GM12878 (cell line): ENCODE data around the gene TNIP1. TPM values are rescaled to one million over a fixed set of nuclear protein-coding genes. Genes with fewer than 3 reads are reported as not detected.

Experiments
- BCL11A ChIP-seq: IDR thresholded peaks from 2 replicates; pipeline ENCODE4 v1.6.1; 2011; ENCODE audit warnings: low read depth, low read length
- BHLHE40 ChIP-seq, 2 experiments: fragments of 450-650 bp in 1 of 2; IDR thresholded peaks; 2 replicates each; pipeline ENCODE4 v1.6.1; 2011 to 2017; ENCODE audit warnings: low read depth in 2 of 2, borderline replicate concordance in 1 of 2, improper control_type of control experiment in 1 of 2, low read length in 1 of 2, mild to moderate bottlenecking in 1 of 2
- BMI1 ChIP-seq: fragments of 450-650 bp; IDR thresholded peaks from 2 replicates; pipeline ENCODE4 v1.6.1; 2016; ENCODE audit warnings: mild to moderate bottlenecking, moderate library complexity, borderline replicate concordance
- CHD1 ChIP-seq: IDR thresholded peaks from 2 replicates; pipeline ENCODE4 v1.6.1; 2012; ENCODE audit warnings: low read depth, low read length, improper control_type of control experiment
- ETV6 ChIP-seq, 2 experiments: fragments of 450-650 bp in 1 of 2; IDR thresholded peaks in 1 of 2; conservative IDR thresholded peaks in 1 of 2; 2 replicates each; pipeline ENCODE4 v1.6.1; 2014; ENCODE audit warnings: antibody characterized with exemption in 1 of 2, borderline replicate concordance in 1 of 2, low read depth in 1 of 2, mild to moderate bottlenecking in 1 of 2, moderate library complexity in 1 of 2
- IKZF2 ChIP-seq, 2 experiments: fragments of 450-650 bp; IDR thresholded peaks; 2 replicates each; pipeline ENCODE4 v1.6.1; 2017; ENCODE audit warnings: mild to moderate bottlenecking in 2 of 2, moderate library complexity in 2 of 2
- KLF5 ChIP-seq: fragments of 450-650 bp; IDR thresholded peaks from 2 replicates; pipeline ENCODE4 v1.6.1; 2014; ENCODE audit warnings: mild to moderate bottlenecking; ENCODE audit not compliant: partially characterized antibody
- MEF2B ChIP-seq: fragments of 450-650 bp; IDR thresholded peaks from 2 replicates; pipeline ENCODE4 v1.6.1; 2018; ENCODE audit warnings: mild to moderate bottlenecking, moderate library complexity; ENCODE audit not compliant: partially characterized antibody, poor library complexity, severe bottlenecking
- PAX5 ChIP-seq: IDR thresholded peaks from 2 replicates; pipeline ENCODE4 v1.6.1; 2011; ENCODE audit warnings: low read depth, low read length, borderline replicate concordance
- PML ChIP-seq: IDR thresholded peaks from 2 replicates; pipeline ENCODE4 v1.6.1; 2012; ENCODE audit warnings: low read length, inconsistent platforms
- POLR2A ChIP-seq: IDR thresholded peaks from 2 replicates; pipeline ENCODE4 v1.6.1; 2011; ENCODE audit warnings: low read depth, mild to moderate bottlenecking, low read length
- POLR2AphosphoS5 ChIP-seq: IDR thresholded peaks from 2 replicates; pipeline ENCODE4 v1.6.1; 2011; ENCODE audit warnings: mild to moderate bottlenecking, low read length, inconsistent platforms
- SIN3A ChIP-seq: IDR thresholded peaks from 2 replicates; pipeline ENCODE4 v1.6.1; 2012; ENCODE audit warnings: low read depth, low read length, improper control_type of control experiment
- SMAD5 ChIP-seq: IDR thresholded peaks from 2 replicates; pipeline ENCODE4 v1.6.1; 2016; ENCODE audit warnings: antibody characterized with exemption, low read depth
- SP1 ChIP-seq: IDR thresholded peaks from one replicate; pipeline ENCODE4 v1.6.1; 2011; ENCODE audit warnings: low read depth, low read length
- STAT1 ChIP-seq: fragments of 450-650 bp; conservative IDR thresholded peaks from 2 replicates; pipeline ENCODE4 v1.6.1; 2014; ENCODE audit warnings: antibody characterized with exemption, mild to moderate bottlenecking
- STAT3 ChIP-seq: IDR thresholded peaks from 2 replicates; pipeline ENCODE4 v1.6.1; 2011; ENCODE audit warnings: low read depth, low read length, improper control_type of control experiment
- SUZ12 ChIP-seq: fragments of 200-600 bp; sonication (generic); IDR thresholded peaks from one replicate; pipeline ENCODE4 v1.6.1; 2018; ENCODE audit warnings: antibody characterized with exemption, mild to moderate bottlenecking; ENCODE audit not compliant: unreplicated experiment
- WRNIP1 ChIP-seq: IDR thresholded peaks from 2 replicates; pipeline ENCODE4 v1.6.1; 2011; ENCODE audit warnings: low read depth, low read length, improper control_type of control experiment, borderline replicate concordance
- YY1 ChIP-seq: IDR thresholded peaks from 2 replicates; pipeline ENCODE4 v1.6.1; 2011; ENCODE audit warnings: low read depth, mild to moderate bottlenecking, low read length
- ZNF384 ChIP-seq: IDR thresholded peaks from 2 replicates; pipeline ENCODE4 v1.6.1; 2012; ENCODE audit warnings: low read depth, mild to moderate bottlenecking, low read length, improper control_type of control experiment, borderline replicate concordance
- polyA plus RNA-seq, 11 experiments: library from polyadenylated mRNA; depleted of rRNA in 4 of 11; unstranded in 6 of 11; stranded (reverse) in 5 of 11; fragments of >200 nt; fragmentation: Nextera tagmentation in 4 of 11; fragmentation: Illumina TruSeq in 1 of 11; extraction: Ambion mirVana in 4 of 11; extraction: Trizol in 1 of 11; gene quantifications; 1 replicate in 1 of 11; 2 replicates in 10 of 11; pipeline versions ENCODE4 v1.2.1 to v1.2.3, GENCODE V29; 2011 to 2016; ENCODE audit warnings: inconsistent platforms in 2 of 11, missing spikeins in 2 of 11, low read depth in 1 of 11
- total RNA-seq, 4 experiments: library from RNA; depleted of rRNA in 3 of 4; stranded (reverse); fragments of >200 nt in 3 of 4; fragmentation: Illumina TruSeq in 1 of 4; extraction: Trizol in 1 of 4; gene quantifications; 2 replicates each; pipeline versions ENCODE4 v1.2.1 to v1.2.3, GENCODE V29; 2013 to 2021
- TF ChIP-seq, protein P1 (sequence below): fragments of 450-650 bp; IDR thresholded peaks from 2 replicates; pipeline ENCODE4 v1.6.1; 2017; ENCODE audit warnings: low read depth, mild to moderate bottlenecking, moderate library complexity
- TF ChIP-seq, protein P2 (sequence below): fragments of 450-650 bp; IDR thresholded peaks from 2 replicates; pipeline ENCODE4 v1.6.1; 2017; ENCODE audit warnings: mild to moderate bottlenecking, low read depth, inconsistent platforms; ENCODE audit not compliant: poor library complexity, severe bottlenecking
- TF ChIP-seq, protein P3 (sequence below): IDR thresholded peaks from 2 replicates; pipeline ENCODE4 v1.6.1; 2012; ENCODE audit warnings: mild to moderate bottlenecking, low read depth, low read length

TNIP1 gene
- total and polyA plus RNA-seq, 10 of the 15 experiments (the other 5 are each of a cell fraction or from before 2014, with no cell fraction given): 4.4 to 279 (median 150) TPM

DNA sequence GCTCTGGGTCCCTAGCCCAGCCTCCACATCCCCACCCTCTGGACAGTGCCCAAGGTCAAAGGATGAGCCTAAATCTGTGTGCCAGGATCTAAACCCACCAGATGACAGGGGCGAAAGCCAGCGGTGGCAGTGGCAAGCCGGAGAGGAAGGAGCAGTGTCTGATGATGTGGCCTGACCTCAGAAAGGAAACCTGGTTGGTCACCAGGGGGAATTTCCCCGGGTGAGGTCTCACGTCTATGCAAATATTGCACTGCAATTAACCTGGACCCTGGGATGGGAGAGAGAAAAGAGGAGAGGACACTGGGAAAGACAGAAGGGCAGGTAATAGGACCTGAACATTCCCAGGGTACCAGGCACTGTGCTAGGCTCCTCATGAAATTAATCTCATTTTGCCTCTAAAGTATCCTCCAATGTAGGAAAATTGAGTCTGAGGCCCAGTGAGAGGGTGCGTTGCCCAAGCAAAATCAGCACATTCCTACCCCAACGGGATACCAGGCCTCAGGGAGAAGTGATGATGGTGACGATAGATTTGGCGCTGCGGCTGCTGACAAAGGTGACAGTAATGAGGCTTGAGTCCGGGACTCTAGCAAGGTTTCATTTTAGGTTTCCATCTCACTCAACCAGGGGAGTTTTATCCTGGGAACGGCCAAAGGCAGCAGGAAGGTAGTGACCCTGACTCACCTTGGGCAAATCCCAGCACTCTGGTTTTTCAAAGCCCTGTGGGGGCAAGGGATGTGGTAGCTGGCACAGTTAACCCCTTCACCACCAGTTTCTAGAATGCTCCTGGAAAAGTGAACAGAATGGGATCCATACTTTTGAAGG, 13.4 kb upstream of the TNIP1 start (continued):
- peak; percentile 83; the same call in 1 of the 2 replicates for TF ChIP-seq PAX5
- TF ChIP-seq, protein P1, sequence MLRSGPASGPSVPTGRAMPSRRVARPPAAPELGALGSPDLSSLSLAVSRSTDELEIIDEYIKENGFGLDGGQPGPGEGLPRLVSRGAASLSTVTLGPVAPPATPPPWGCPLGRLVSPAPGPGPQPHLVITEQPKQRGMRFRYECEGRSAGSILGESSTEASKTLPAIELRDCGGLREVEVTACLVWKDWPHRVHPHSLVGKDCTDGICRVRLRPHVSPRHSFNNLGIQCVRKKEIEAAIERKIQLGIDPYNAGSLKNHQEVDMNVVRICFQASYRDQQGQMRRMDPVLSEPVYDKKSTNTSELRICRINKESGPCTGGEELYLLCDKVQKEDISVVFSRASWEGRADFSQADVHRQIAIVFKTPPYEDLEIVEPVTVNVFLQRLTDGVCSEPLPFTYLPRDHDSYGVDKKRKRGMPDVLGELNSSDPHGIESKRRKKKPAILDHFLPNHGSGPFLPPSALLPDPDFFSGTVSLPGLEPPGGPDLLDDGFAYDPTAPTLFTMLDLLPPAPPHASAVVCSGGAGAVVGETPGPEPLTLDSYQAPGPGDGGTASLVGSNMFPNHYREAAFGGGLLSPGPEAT: peak; percentile 90
- TF ChIP-seq POLR2AphosphoS5: peak; percentile 92
- TF ChIP-seq WRNIP1: no peak
- TF ChIP-seq KLF5: peak; percentile 36
- TF ChIP-seq STAT1: no peak
- TF ChIP-seq ZNF384: no peak
- TF ChIP-seq BCL11A: peak; percentile 70
- no peak; the same call in 1 of the 2 replicates for TF ChIP-seq YY1
- TF ChIP-seq MEF2B: peak; percentile 56
- TF ChIP-seq ETV6 (conservative IDR thresholded peaks at IDR 0.05 in 1 of 2, IDR thresholded peaks at IDR 0.05 in 1 of 2; ENCODE audit: borderline replicate concordance in 1 of 2, low read depth in 1 of 2): peak in 1 of 2 experiments; percentile 58; a peak in 2 of 4 replicates
- TF ChIP-seq SUZ12: no peak
- peak; percentile 61; the same call in 1 of the 2 replicates for TF ChIP-seq PML
- TF ChIP-seq SMAD5: no peak; the same call in 1 of the 2 replicates
- TF ChIP-seq BMI1: peak; percentile 49; the same call in 1 of the 2 replicates
- TF ChIP-seq SIN3A: no peak
- TF ChIP-seq, protein P2, sequence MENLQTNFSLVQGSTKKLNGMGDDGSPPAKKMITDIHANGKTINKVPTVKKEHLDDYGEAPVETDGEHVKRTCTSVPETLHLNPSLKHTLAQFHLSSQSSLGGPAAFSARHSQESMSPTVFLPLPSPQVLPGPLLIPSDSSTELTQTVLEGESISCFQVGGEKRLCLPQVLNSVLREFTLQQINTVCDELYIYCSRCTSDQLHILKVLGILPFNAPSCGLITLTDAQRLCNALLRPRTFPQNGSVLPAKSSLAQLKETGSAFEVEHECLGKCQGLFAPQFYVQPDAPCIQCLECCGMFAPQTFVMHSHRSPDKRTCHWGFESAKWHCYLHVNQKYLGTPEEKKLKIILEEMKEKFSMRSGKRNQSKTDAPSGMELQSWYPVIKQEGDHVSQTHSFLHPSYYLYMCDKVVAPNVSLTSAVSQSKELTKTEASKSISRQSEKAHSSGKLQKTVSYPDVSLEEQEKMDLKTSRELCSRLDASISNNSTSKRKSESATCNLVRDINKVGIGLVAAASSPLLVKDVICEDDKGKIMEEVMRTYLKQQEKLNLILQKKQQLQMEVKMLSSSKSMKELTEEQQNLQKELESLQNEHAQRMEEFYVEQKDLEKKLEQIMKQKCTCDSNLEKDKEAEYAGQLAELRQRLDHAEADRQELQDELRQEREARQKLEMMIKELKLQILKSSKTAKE: peak; percentile 73
- no peak for TF ChIP-seq CHD1
- TF ChIP-seq STAT3: no peak
- no peak for TF ChIP-seq SP1
- TF ChIP-seq POLR2A: peak; percentile 86
- TF ChIP-seq IKZF2 (IDR thresholded peaks at IDR 0.05): peak; percentile 92 to 95
- TF ChIP-seq, protein P3, sequence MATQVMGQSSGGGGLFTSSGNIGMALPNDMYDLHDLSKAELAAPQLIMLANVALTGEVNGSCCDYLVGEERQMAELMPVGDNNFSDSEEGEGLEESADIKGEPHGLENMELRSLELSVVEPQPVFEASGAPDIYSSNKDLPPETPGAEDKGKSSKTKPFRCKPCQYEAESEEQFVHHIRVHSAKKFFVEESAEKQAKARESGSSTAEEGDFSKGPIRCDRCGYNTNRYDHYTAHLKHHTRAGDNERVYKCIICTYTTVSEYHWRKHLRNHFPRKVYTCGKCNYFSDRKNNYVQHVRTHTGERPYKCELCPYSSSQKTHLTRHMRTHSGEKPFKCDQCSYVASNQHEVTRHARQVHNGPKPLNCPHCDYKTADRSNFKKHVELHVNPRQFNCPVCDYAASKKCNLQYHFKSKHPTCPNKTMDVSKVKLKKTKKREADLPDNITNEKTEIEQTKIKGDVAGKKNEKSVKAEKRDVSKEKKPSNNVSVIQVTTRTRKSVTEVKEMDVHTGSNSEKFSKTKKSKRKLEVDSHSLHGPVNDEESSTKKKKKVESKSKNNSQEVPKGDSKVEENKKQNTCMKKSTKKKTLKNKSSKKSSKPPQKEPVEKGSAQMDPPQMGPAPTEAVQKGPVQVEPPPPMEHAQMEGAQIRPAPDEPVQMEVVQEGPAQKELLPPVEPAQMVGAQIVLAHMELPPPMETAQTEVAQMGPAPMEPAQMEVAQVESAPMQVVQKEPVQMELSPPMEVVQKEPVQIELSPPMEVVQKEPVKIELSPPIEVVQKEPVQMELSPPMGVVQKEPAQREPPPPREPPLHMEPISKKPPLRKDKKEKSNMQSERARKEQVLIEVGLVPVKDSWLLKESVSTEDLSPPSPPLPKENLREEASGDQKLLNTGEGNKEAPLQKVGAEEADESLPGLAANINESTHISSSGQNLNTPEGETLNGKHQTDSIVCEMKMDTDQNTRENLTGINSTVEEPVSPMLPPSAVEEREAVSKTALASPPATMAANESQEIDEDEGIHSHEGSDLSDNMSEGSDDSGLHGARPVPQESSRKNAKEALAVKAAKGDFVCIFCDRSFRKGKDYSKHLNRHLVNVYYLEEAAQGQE: no peak
- TF ChIP-seq BHLHE40 (IDR thresholded peaks at IDR 0.05; ENCODE audit: borderline replicate concordance in 1 of 2, low read depth in 2 of 2, low read length in 1 of 2): peak; percentile 88 to 89
